Natural killer cell treated with Interleukin-12 subunit alpha and Interleukin-12 subunit beta and Interleukin-15 and Interleukin-18, amount 100 ng/mL, for 72 hours (primary cell): Measurements from ENCODE around the gene DCST2. TPM values are rescaled to one million over a fixed set of nuclear protein-coding genes. Genes with fewer than 3 reads are reported as not detected.
A peak's percentile ranks its signal among the peaks of the same experiment; 100 is the strongest.

Source experiments
- ATAC-seq, 2 donors: fragments of 150-1000 bp; cut with Tn5 transposase in 1 of 2; sonication (Bioruptor Pico), chemical (Tn5 transposase) in 1 of 2; 2 replicates each; pipeline ENCODE4 v1.10.0; 2021
- DNase-seq: peaks from one replicate; pipeline ENCODE4 v3.0.0; 2022; ENCODE audit warnings: low spot score
- H3K27ac Mint-ChIP-seq, 2 donors: 1 replicate in 1 of 2; 2 replicates in 1 of 2; pipeline ENCODE4 v1.8.0; 2022; ENCODE audit warnings: mixed read lengths in 2 of 2, mild to moderate bottlenecking in 1 of 2, moderate library complexity in 1 of 2
- H3K27me3 Mint-ChIP-seq, 2 donors: 1 replicate in 1 of 2; 2 replicates in 1 of 2; pipeline ENCODE4 v1.8.0; 2022; ENCODE audit warnings: mixed read lengths in 2 of 2
- H3K36me3 Mint-ChIP-seq: one replicate; pipeline ENCODE4 v1.8.0; 2022; ENCODE audit warnings: mixed read lengths
- H3K4me1 Mint-ChIP-seq, 2 donors: 1 replicate in 1 of 2; 2 replicates in 1 of 2; pipeline ENCODE4 v1.8.0; 2022; ENCODE audit warnings: low read depth in 2 of 2, mixed read lengths in 2 of 2, mild to moderate bottlenecking in 1 of 2
- H3K4me3 Mint-ChIP-seq: one replicate; pipeline ENCODE4 v1.8.0; 2022; ENCODE audit warnings: mixed read lengths
- H3K9me3 Mint-ChIP-seq: 2 replicates; pipeline ENCODE4 v1.8.0; 2022; ENCODE audit warnings: mixed read lengths
- total RNA-seq, 2 donors: library from RNA; stranded (reverse); gene quantifications; one replicate each; pipeline ENCODE4 v1.2.3, GENCODE V29; 2022

Gene DCST2
- total RNA-seq, 2 donors from 2014 or later, result 0.57 TPM; not detected in 1

DNA sequence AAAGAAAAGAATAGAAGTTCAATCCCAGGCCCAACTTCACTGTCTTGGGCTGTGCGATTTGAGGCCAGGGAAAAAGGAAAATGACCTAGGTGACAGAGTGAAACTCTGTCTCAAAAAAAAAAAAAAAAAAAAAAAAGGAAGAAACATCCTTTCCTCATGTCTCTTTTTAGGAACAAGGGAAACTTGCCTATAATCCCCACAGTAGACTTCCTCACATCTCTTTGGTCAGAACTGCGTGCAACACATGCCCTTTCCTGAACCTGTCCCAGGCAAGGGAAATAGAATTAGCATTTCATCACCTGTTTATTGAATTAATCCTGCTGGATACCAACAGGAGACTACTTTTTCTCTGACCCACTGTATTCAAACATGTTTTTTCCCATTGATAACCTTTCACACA lies 2.4 kb upstream of the DCST2 start:
- no peak for ATAC-seq
- no peak overlapping the region for H3K4me3 Mint-ChIP-seq
- H3K27ac Mint-ChIP-seq, result no peak overlapping the region
- H3K36me3 Mint-ChIP-seq, result no peaks in the 10 kb centered on the region
- no peak for DNase-seq
- H3K27me3 Mint-ChIP-seq, result peaks cover 0 to 6% of the 10 kb centered on the region in 2 donors
- H3K4me1 Mint-ChIP-seq, result no peaks in the 10 kb centered on the region
- H3K9me3 Mint-ChIP-seq, result no peaks in the 10 kb centered on the region

DNA sequence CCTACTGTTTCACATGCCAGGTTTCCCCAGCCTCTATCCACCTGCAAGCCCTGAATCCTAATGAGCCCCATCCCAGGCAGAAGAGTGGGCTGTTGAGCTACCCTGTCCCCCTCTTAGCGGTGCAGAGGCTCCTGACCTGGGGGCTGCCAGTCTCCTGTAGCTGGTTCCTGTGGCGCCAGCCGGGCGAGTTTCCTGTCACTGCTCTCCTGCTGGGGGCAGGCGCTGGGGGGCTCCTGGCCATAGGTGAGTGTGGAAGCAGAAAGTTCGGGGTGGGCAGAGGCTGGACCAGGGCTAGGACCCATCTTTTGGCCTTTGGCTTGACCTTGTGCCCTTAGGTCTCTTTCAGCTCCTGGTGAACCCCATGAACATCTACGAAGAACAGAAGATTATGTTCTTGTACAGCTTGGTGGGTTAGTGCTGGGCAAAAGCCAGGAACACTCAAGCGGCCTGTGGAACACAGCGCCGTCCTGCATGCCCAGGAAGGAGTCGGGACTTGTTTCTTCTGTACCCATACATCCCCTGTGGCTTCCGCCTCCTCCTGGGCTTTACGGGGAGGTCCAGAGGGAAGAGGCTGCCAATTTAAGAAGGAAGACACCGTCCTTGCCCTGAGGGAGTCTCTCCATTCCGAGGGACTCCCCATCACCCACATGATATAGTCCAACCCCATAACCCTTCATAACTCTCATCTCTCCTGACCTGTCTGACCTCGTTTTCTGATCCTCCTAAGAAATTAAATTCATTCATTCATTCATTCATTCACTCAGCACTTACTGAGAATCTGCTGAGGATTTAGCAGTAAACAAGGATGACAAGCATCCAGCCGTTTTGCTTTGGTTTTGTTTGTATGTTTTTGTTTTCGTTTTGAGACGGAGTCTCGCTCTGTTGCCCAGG lies 982 bp upstream of the DCST2 start:
- H3K27ac Mint-ChIP-seq, result no peak overlapping the region
- no peaks in the 10 kb centered on the region for H3K4me1 Mint-ChIP-seq
- H3K36me3 Mint-ChIP-seq, result no peaks in the 10 kb centered on the region
- ATAC-seq, result peak in 1 of 2 donors; percentile 3
- DNase-seq, result no peak
- H3K9me3 Mint-ChIP-seq, result no peaks in the 10 kb centered on the region
- H3K27me3 Mint-ChIP-seq, result peaks cover 0 to 6% of the 10 kb centered on the region in 2 donors
- no peak overlapping the region for H3K4me3 Mint-ChIP-seq

DNA sequence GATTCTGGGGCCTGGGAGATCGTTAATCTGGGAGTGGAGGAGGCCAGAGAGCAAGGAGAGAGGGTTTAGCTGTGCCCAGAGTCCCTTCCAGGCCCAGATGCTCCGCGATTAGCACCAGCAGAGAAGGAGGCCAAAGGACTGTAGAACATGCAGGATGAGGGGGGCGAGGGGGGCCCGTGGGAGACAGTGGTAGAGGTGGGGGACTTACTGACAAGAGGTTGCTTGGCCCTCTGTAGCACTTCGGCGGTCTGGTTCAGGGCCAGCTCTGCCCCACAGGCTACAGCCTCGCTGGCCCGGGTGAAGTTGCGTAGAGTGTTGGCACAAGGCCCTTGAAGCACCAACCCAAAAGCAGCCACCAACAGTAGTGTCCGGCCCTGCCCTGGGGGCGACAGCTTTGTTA lies 695 bp downstream of the DCST2 start:
- Mint-ChIP-seq H3K4me3 (no peak overlapping the region), H3K27me3 (peaks cover 0 to 2% of the 10 kb centered on the region in 2 donors), H3K9me3 (no peaks in the 10 kb centered on the region), H3K27ac (no peak overlapping the region), H3K4me1 (no peaks in the 10 kb centered on the region), H3K36me3 (no peaks in the 10 kb centered on the region)
- DNase-seq (no peak), ATAC-seq (no peak)

DNA sequence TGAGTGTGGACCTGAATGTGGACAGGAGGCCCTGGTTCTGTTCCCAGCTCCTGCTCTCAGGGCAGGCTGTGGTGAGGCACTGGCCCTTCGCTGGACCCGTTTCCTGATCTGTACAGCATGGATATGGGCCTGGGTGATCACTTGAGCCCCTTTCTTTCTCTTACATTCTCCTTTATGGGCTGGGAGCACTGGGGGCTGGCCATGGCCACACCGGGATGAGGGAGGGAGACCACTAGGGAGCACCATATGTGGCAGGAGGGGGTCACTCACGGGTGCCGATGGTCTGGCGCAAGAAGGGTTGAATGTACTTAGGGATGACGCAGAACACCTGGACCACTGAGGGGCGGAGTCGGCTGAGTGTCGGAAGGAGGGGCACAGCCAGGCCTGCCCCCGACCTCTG lies 2.7 kb downstream of the DCST2 start:
- no peaks in the 10 kb centered on the region for H3K4me1 Mint-ChIP-seq
- DNase-seq, result no peak
- no peaks in the 10 kb centered on the region for H3K9me3 Mint-ChIP-seq
- no peak for ATAC-seq
- no peaks in the 10 kb centered on the region for H3K36me3 Mint-ChIP-seq
- no peaks in the 10 kb centered on the region for H3K27me3 Mint-ChIP-seq
- H3K27ac Mint-ChIP-seq, result no peak overlapping the region
- H3K4me3 Mint-ChIP-seq, result no peak overlapping the region

DNA sequence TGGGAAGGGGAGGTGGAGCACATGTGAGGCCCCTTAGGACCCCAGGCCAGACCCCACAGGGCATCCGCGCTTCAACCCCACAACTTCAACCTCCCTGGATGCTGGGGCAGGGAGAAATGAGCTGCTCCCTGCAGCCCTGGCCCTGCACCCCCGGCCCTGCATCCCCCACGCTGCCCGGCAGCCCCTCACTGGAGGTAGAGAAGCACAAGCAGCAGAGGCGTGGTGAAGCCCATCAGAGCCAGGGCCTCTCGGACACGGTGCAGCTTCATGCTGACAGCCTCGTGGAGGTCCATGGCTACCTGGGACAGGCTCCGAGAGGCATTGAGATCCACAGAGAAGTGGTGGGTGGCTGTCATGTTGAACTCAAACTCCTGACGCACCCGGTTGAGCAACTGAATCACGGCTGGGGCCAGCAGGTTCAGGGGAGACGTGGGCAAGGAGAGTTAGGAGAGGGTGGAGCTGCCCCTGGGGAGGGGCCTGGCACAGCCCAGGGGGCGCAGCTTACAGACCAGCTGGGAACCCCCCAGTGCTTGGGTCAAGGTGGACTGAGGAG lies 3.3 kb downstream of the DCST2 start:
- H3K9me3 Mint-ChIP-seq, result no peaks in the 10 kb centered on the region
- ATAC-seq, result no peak
- no peak for DNase-seq
- H3K27me3 Mint-ChIP-seq, result no peaks in the 10 kb centered on the region
- no peaks in the 10 kb centered on the region for H3K4me1 Mint-ChIP-seq
- H3K36me3 Mint-ChIP-seq, result no peaks in the 10 kb centered on the region
- no peak overlapping the region for H3K27ac Mint-ChIP-seq
- no peak overlapping the region for H3K4me3 Mint-ChIP-seq

DNA sequence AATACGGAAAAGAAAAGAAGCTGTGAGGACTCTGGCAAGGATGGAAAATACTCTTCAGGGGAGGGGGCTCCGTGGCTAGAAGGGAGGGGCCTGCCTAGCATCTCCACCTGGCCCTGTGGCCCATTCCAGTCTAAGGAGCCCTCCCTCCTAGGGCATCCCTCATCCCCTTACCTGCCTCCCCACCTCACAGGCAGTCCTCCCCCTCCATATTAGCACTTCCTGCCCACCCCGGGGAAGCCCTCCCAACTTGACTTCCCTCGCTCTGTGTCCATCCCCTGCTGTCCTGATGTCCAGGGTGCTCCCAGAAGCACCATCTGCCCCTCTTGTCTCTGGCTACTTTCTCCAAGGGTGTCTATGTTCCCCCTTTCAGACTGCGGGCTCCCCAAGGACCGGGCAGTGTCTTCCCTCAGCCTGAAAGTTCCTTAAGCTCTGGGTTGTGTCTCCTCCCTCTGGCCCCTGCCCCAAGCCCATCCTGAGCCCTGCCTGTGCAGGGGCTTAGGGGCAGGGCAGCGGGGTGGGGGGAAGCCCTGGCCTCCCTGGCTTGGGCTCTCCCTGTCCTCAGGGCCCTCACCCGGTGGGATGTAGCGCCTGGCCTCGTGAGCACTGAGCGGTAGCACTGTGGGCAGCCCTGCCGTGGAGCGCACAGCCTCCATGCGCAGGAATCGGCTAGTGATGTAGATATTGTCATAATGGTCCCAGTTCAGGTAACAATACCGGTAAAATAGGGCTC lies 3.9 kb downstream of the DCST2 start:
- no peak for ATAC-seq
- H3K9me3 Mint-ChIP-seq, result no peaks in the 10 kb centered on the region
- no peaks in the 10 kb centered on the region for H3K36me3 Mint-ChIP-seq
- no peak overlapping the region for H3K27ac Mint-ChIP-seq
- no peaks in the 10 kb centered on the region for H3K27me3 Mint-ChIP-seq
- no peak overlapping the region for H3K4me3 Mint-ChIP-seq
- DNase-seq, result no peak
- H3K4me1 Mint-ChIP-seq, result no peaks in the 10 kb centered on the region

DNA sequence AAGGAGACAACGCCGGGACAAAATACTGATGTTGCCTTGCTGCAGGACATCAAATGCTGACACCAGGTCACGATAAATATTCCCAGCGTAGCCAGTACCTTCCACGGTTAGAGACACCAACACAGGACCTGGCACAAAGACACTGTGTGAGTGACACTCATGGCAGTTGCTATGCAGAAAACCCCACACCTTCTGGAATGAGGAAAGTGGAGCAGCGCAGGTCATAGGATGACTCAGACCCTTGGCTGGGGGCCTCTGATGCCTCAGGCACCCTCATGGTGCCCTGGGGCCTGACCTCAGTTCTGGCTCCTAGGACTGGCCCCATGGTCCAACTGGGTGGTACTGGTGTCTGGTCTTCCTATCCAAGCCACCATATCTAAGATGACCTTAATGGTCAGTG lies 7.0 kb downstream of the DCST2 start:
- Mint-ChIP-seq H3K4me1 (peaks cover 0 to 1% of the 10 kb centered on the region in 2 donors), H3K36me3 (no peaks in the 10 kb centered on the region), H3K9me3 (no peaks in the 10 kb centered on the region), H3K27me3 (no peaks in the 10 kb centered on the region), H3K4me3 (no peak overlapping the region), H3K27ac (no peak overlapping the region)
- DNase-seq (no peak), ATAC-seq (peak in 1 of 2 donors; percentile 26)

DNA sequence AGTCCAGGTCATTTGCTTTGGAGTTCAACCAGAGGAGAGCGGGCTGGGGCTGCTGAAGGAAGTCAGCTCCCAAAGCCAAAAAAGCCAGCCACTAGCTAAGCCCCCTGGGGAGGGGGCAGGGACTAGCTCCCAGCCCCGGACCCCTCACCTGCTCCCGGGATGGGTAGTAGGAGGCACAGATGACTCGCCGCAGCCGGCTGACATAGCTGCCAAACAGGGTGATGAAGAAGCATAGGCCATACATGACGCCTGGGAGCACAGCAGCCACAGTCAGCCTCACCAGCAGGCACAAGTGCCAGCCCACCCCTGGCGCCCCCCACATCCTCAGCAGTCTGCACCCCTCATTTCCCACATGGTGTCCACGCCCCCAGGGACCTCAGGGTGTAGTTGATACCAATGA lies 7.4 kb downstream of the DCST2 start:
- ATAC-seq, result no peak
- H3K27ac Mint-ChIP-seq, result no peak overlapping the region
- H3K27me3 Mint-ChIP-seq, result no peaks in the 10 kb centered on the region
- H3K4me1 Mint-ChIP-seq, result peaks cover 0 to 4% of the 10 kb centered on the region in 2 donors
- no peak for DNase-seq
- no peaks in the 10 kb centered on the region for H3K36me3 Mint-ChIP-seq
- no peaks in the 10 kb centered on the region for H3K9me3 Mint-ChIP-seq
- H3K4me3 Mint-ChIP-seq, result no peak overlapping the region

DNA sequence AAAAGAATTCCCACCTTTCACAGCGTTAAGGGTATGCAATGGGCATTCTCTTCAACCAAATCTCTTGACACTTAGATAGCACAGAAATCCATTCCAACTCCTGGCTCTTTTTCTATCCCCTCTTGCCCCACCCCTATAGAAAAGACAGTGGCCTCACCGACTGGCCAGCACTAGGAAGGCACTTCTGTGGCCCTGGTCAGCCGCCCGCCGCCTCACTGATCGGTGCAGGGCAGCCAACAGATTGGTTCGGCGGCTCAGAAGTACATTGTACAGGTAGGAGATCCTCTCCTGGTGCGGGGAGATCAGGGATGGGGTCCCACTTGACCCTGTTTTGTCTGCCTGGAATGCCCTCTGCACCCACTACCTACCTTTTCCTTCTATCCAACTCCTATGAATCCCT lies 9.3 kb downstream of the DCST2 start:
- no peaks in the 10 kb centered on the region for H3K27me3 Mint-ChIP-seq
- peaks cover 0 to 12% of the 10 kb centered on the region in 2 donors for H3K4me1 Mint-ChIP-seq
- H3K36me3 Mint-ChIP-seq, result no peaks in the 10 kb centered on the region
- DNase-seq, result no peak
- no peaks in the 10 kb centered on the region for H3K9me3 Mint-ChIP-seq
- no peak for ATAC-seq
- H3K27ac Mint-ChIP-seq, result no peak overlapping the region
- no peak overlapping the region for H3K4me3 Mint-ChIP-seq

DNA sequence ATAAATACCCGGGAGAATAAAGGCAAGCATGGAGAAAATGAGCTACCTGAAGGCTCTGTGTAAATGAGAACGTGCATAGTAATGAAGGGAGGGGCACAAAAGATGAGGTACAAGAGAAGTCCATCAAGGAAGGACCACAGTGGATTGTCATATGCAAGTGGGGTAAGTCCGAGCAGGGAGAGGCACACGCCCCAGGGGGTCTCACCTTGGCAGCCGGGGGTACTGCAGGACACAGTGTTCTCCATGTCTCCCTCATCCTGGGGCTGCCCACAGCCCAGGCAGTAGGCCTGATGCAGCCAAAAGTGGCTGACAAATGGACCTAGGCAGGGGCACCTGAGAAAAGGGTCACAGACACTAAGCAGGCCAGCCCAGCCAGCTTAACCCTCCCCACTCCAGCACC lies 10.0 kb downstream of the DCST2 start:
- DNase-seq, result no peak
- Mint-ChIP-seq H3K9me3 (no peaks in the 10 kb centered on the region), H3K27ac (no peak overlapping the region), H3K4me1 (peaks cover 0 to 13% of the 10 kb centered on the region in 2 donors), H3K27me3 (no peaks in the 10 kb centered on the region), H3K4me3 (no peak overlapping the region), H3K36me3 (no peaks in the 10 kb centered on the region)
- peak in 1 of 2 donors; percentile 40 for ATAC-seq

DNA sequence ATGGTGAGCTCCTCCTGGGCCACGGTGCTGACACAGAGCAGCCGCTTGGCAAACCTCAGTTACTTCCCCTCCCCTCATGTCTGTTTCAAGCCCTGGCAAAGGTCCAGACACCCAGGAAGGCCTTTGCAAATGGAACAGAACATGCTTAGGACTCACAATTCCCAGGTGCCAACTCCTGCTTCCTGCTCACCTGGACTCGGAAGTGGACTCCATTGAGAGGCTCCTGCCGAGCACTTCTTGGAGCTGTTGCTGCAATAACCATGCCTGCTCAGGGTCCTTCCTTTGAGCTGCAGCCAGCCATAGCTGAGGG lies 10.7 kb downstream of the DCST2 start:
- DNase-seq (no peak), ATAC-seq (no peak)
- H3K27me3 Mint-ChIP-seq, result no peaks in the 10 kb centered on the region
- no peaks in the 10 kb centered on the region for H3K36me3 Mint-ChIP-seq
- no peaks in the 10 kb centered on the region for H3K9me3 Mint-ChIP-seq
- no peak overlapping the region for H3K27ac Mint-ChIP-seq
- no peak overlapping the region for H3K4me3 Mint-ChIP-seq
- H3K4me1 Mint-ChIP-seq, result peaks cover 0 to 14% of the 10 kb centered on the region in 2 donors

DNA sequence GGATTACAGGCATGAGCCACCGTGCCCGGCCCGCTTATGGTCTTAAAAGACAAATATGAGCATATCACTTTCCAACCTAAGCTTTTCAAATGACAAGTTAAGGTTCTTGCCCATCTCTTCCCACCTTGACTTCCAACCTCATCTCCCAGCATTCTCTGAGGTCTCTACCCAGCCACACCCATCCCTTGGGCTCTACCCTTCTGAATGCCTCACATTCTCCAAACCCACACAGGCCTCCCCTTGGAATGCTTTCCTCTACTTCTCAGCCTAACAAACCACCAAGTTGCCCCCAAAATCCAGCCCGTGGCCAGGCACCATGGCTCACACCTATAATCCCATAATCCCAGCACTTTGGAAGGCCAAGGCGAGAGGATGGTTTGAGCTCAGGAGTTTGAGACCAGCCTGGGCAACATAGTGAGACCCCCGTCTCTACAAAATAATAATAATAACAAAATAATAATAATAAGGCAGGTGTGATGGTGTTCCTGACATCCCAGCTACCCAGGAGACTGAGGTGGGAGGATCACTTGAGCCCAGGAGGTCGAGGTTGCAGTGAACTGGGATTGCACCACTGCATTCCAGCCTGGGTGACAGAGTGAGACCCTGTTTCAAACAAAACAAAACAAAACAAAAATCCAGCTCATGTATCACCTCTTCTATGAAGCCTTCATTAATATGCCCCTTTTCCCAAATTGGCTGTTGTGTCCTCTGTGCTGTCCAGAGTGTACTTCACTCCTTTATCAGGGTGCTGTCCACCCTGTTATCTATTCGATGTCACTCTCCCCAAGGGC lies 11.2 kb downstream of the DCST2 start:
- H3K27me3 Mint-ChIP-seq, result no peaks in the 10 kb centered on the region
- ATAC-seq, result no peak
- H3K27ac Mint-ChIP-seq, result no peak overlapping the region

DNA sequence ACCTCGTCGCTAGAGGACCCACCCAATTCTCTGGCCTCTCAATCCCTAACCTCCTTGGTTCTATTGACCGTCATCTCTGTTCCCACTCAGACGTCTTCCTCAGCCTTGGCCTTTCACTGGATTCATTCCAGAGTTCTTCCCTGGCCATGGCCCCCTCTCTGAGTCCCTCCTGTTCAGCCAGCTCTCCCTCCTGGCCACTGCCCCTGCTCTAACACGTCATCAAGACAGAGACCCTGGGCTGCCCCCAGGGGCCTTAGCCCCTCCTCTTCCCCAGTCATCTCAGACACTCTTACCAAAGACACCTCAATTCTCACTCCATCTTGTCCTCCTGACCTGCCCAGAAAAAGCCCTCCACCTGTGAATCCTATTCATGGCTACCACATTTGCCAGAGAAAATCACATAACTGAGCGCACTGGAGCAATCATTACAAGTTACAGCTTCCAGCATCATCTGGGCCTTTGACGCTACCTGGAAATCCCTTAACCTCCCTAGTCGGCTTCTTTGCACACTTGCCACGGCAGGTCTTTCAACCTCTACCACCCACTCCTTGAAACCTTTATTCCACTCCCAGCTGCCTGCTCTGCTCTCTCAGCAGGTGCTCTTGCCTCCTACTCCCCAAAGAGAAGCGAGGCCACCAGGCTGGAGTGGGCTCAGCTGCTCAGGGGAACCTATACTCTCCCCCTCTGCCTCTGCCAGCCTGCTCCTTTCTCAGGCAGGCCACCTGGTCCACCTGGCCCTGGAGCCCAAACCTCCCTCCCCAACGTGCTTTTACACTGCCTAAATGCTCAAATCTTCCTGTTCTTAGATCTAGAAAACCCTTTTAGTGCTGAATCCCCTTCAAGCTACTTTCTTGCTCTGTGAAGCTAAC lies 14.0 kb downstream of the DCST2 start:
- Mint-ChIP-seq H3K27ac (peak overlapping the region in 1 of 2 donors; percentile 29), H3K9me3 (no peaks in the 10 kb centered on the region), H3K4me3 (no peak overlapping the region), H3K36me3 (no peaks in the 10 kb centered on the region), H3K27me3 (no peaks in the 10 kb centered on the region), H3K4me1 (peaks cover 5 to 27% of the 10 kb centered on the region in 2 donors)
- ATAC-seq (no peak), DNase-seq (no peak)

More for the DNA sequence above, 11.2 kb downstream of the DCST2 start:
- H3K4me1 Mint-ChIP-seq, result peaks cover 0 to 18% of the 10 kb centered on the region in 2 donors
- H3K4me3 Mint-ChIP-seq, result no peak overlapping the region
- no peaks in the 10 kb centered on the region for H3K9me3 Mint-ChIP-seq
- no peaks in the 10 kb centered on the region for H3K36me3 Mint-ChIP-seq
- no peak for DNase-seq
